Stimulated activated CD8-positive, alpha-beta memory T cell treated with anti-CD3 and anti-CD28 coated beads, Interleukin-15, amount 100 ng/mL, for 4 hours (primary cell): ENCODE measurements around the gene TMEM131.
A peak's percentile ranks its signal among the peaks of the same experiment; 100 is the strongest.
"Not testable (repeated sequence)": the region's sequence is repeated elsewhere in the genome, so short reads cannot be mapped to it uniquely, and the experiment has no call there.

ENCODE experiments used
- DNase-seq, 2 donors: peaks; one replicate each; pipeline ENCODE4 v3.0.0-alpha.2; 2020; ENCODE audit warnings: low read depth in 2 of 2

TMEM131 gene

GRCh38 chr2:97913846-97914245 is 81.9 kb downstream of the TMEM131 start:
- DNase-seq = no peak

GRCh38 chr2:97911922-97912575 is 83.7 kb downstream of the TMEM131 start:
- no peak for DNase-seq

- no peak for DNase-seq
Observed at GRCh38 chr2:97911206-97911921, 84.4 kb downstream of the TMEM131 start.

GRCh38 chr2:97910403-97911205 is 85.1 kb downstream of the TMEM131 start:
- no peak for DNase-seq

- no peak for DNase-seq
Observed at GRCh38 chr2:97908208-97908676, 87.5 kb downstream of the TMEM131 start.

- no peak for DNase-seq
Observed at GRCh38 chr2:97907369-97908100, 88.2 kb downstream of the TMEM131 start.

GRCh38 chr2:97906307-97906706 is 89.4 kb downstream of the TMEM131 start:
- no peak for DNase-seq

- no peak for DNase-seq
Observed at GRCh38 chr2:97905294-97905693, 90.5 kb downstream of the TMEM131 start.

GRCh38 chr2:97901862-97902261 is 93.9 kb downstream of the TMEM131 start:
- DNase-seq = no peak

GRCh38 chr2:97900806-97901205 is 94.9 kb downstream of the TMEM131 start:
- DNase-seq = no peak

- DNase-seq = not testable (repeated sequence)
Observed at GRCh38 chr2:97893042-97893441, 102.7 kb downstream of the TMEM131 start.

- no peak for DNase-seq
Observed at GRCh38 chr2:97891611-97892010, 104.1 kb downstream of the TMEM131 start.

- DNase-seq = no peak
Observed at GRCh38 chr2:97889156-97889555, 106.6 kb downstream of the TMEM131 start.

- no peak for DNase-seq
Observed at GRCh38 chr2:97885841-97886240, 109.9 kb downstream of the TMEM131 start.

GRCh38 chr2:97880334-97880733 is 115.4 kb downstream of the TMEM131 start:
- DNase-seq = no peak

GRCh38 chr2:97878865-97879264 is 116.9 kb downstream of the TMEM131 start:
- DNase-seq = no peak

- not testable (repeated sequence) for DNase-seq
Observed at GRCh38 chr2:97878317-97878716, 117.4 kb downstream of the TMEM131 start.

GRCh38 chr2:97871096-97871780 is 124.5 kb downstream of the TMEM131 start:
- DNase-seq = no peak

GRCh38 chr2:97870396-97870843 is 125.3 kb downstream of the TMEM131 start:
- peak in 1 of 2 donors; percentile 14 for DNase-seq

GRCh38 chr2:97869722-97870346 is 125.9 kb downstream of the TMEM131 start:
- DNase-seq = no peak
